GM18873 (cell line): ENCODE results near the gene MAFG.

Experiments
- ATAC-seq: cut with Tn5 transposase; IDR thresholded peaks from one replicate; pipeline ENCODE4 v1.9.1; 2021; ENCODE audit warnings: mild to moderate bottlenecking, moderate library complexity, moderate number of reproducible peaks; ENCODE audit not compliant: unreplicated experiment, low FRiP score

MAFG gene

GRCh38 chr17:81911277-81911961 is 16.1 kb downstream of the MAFG start, which contains the start of gene PCYT2:
Gene PCYT2 (minus strand): TSS chr17:81911399. CDS start chr17:81911355, 44 bp downstream.
- ATAC-seq = no peak

GRCh38 chr17:81910840-81911276 is 16.7 kb downstream of the MAFG start:
- ATAC-seq = no peak

- ATAC-seq = no peak
These were observed 17.3 kb downstream of the MAFG start for GRCh38 chr17:81909966-81910839.

- no peak for ATAC-seq
These were observed 18.3 kb downstream of the MAFG start for GRCh38 chr17:81909231-81909630.

- no peak for ATAC-seq
These were observed 18.7 kb downstream of the MAFG start for GRCh38 chr17:81908793-81909192.

- ATAC-seq = no peak
These were observed 20.1 kb downstream of the MAFG start for GRCh38 chr17:81907219-81908145.

GRCh38 chr17:81906476-81907218 is 20.9 kb downstream of the MAFG start:
- no peak for ATAC-seq

GRCh38 chr17:81905993-81906392 is 21.5 kb downstream of the MAFG start:
- ATAC-seq = no peak

GRCh38 chr17:81905424-81905875 is 22.1 kb downstream of the MAFG start:
- ATAC-seq = no peak

GRCh38 chr17:81904600-81905423 is 22.7 kb downstream of the MAFG start:
- ATAC-seq = no peak

GRCh38 chr17:81903896-81904599 is 23.5 kb downstream of the MAFG start:
- ATAC-seq = no peak

- no peak for ATAC-seq
These were observed 24.1 kb downstream of the MAFG start for GRCh38 chr17:81903415-81903831.

GRCh38 chr17:81902653-81903414 is 24.7 kb downstream of the MAFG start:
- no peak for ATAC-seq

- ATAC-seq = no peak
These were observed 25.4 kb downstream of the MAFG start, which contains the start of gene NPB for GRCh38 chr17:81902023-81902652. Gene NPB (plus strand): TSS chr17:81902238. CDS start chr17:81902278, 40 bp downstream.

GRCh38 chr17:81901167-81902022 is 26.1 kb downstream of the MAFG start:
- no peak for ATAC-seq

- ATAC-seq = no peak
These were observed 27.2 kb downstream of the MAFG start for GRCh38 chr17:81900181-81900820.
